K562 (cell line): ENCODE results near the gene NOSTRIN. TPM values are rescaled to one million over a fixed set of nuclear protein-coding genes. Genes with fewer than 3 reads are reported as not detected.

ENCODE experiments used
- BCL6 ChIP-seq: fragments of 250-450 bp; sonication (Bioruptor Pico); IDR thresholded peaks from 2 replicates; pipeline ENCODE4 v1.4.0; 2020
- BRF1 ChIP-seq: IDR thresholded peaks from 3 replicates; pipeline ENCODE4 v1.6.1; 2011; ENCODE audit warnings: borderline replicate concordance, mild to moderate bottlenecking; ENCODE audit not compliant: insufficient read length; ENCODE audit errors: extremely low read depth
- DDX20 ChIP-seq: fragments of 450-650 bp; IDR thresholded peaks from 2 replicates; pipeline ENCODE4 v1.6.1; 2016; ENCODE audit warnings: missing genetic modification characterization, low read depth, mild to moderate bottlenecking, missing compliant biosample characterization, moderate library complexity
- IRF9 ChIP-seq: fragments of 450-650 bp; IDR thresholded peaks from 2 replicates; pipeline ENCODE4 v1.6.1; 2016; ENCODE audit warnings: missing biosample characterization, missing genetic modification characterization
- MBD1 ChIP-seq: fragments of 250-450 bp; sonication (Bioruptor Pico); IDR thresholded peaks from 2 replicates; pipeline ENCODE4 v1.8.0; 2022; ENCODE audit warnings: inconsistent platforms
- NR2C2 ChIP-seq, 2 experiments: fragments of 200-800 bp in 1 of 2; sonication (Bioruptor generic) in 1 of 2; sonication (generic) in 1 of 2; formaldehyde crosslinking in 1 of 2; IDR thresholded peaks; 2 replicates each; pipeline versions ENCODE4 v1.6.1 to v1.8.0; 2016 to 2022; ENCODE audit warnings: mild to moderate bottlenecking in 1 of 2, missing compliant biosample characterization in 1 of 2, missing genetic modification characterization in 1 of 2, missing genetic modification reagents in 1 of 2
- SAFB ChIP-seq: fragments of 200-400 bp; formaldehyde crosslinking; IDR thresholded peaks from 2 replicates; pipeline ENCODE4 v1.6.1; 2017; ENCODE audit warnings: low read depth, low read length, borderline replicate concordance
- TCFL5 ChIP-seq: fragments of 250-450 bp; sonication (Bioruptor Pico); conservative IDR thresholded peaks from 2 replicates; pipeline ENCODE4 v1.6.1; 2021; ENCODE audit warnings: mild to moderate bottlenecking, moderate library complexity, matching md5 sums
- ZNF41 ChIP-seq: fragments of 250-450 bp; sonication (Bioruptor Pico); conservative IDR thresholded peaks from 2 replicates; pipeline ENCODE4 v1.4.0; 2020; ENCODE audit warnings: mild to moderate bottlenecking
- polyA plus RNA-seq, 8 experiments: library from polyadenylated mRNA; depleted of rRNA in 4 of 8; stranded (reverse) in 5 of 8; unstranded in 3 of 8; fragments of >200 nt; fragmentation: Nextera tagmentation in 2 of 8; fragmentation: Illumina TruSeq in 1 of 8; extraction: Ambion mirVana in 2 of 8; extraction: Trizol in 1 of 8; gene quantifications; 2 replicates each; pipeline versions ENCODE4 v1.2.1 to v1.2.3, GENCODE V29; 2011 to 2014; ENCODE audit warnings: inconsistent platforms in 1 of 8, missing spikeins in 1 of 8
- total RNA-seq, 7 experiments: library from RNA; depleted of rRNA in 6 of 7; stranded (reverse); fragments of >200 nt in 6 of 7; fragmentation: Illumina TruSeq in 2 of 7; extraction: Trizol in 2 of 7; gene quantifications; 2 replicates each; pipeline versions ENCODE4 v1.2.1 to v1.2.3, GENCODE V29; 2011 to 2021; ENCODE audit warnings: low replicate concordance in 1 of 7

The NOSTRIN gene
- total and polyA plus RNA-seq, 9 of the 15 experiments (the other 6 are each of a cell fraction or from before 2014, with no cell fraction given) = 26.7 to 82.9 (median 56.3) TPM

- no peak for TF ChIP-seq MBD1 (CRISPR knock-in tag)
- no peak for TF ChIP-seq DDX20 (tag)
- TF ChIP-seq ZNF41 = no peak
- no peak; the same call in 1 of the 2 replicates for TF ChIP-seq TCFL5 (CRISPR knock-in tag)
- TF ChIP-seq BRF1 = no peak
- no peak for TF ChIP-seq SAFB
- TF ChIP-seq IRF9 (tag) = no peak
- no peak for TF ChIP-seq BCL6 (CRISPR knock-in tag)
- TF ChIP-seq NR2C2 (CRISPR knock-in tag; IDR thresholded peaks at IDR 0.05) = no peak; the same call in 1 of the 2 replicates
- TF ChIP-seq NR2C2 (tag; IDR thresholded peaks at IDR 0.05) = peak; percentile 93
These were observed at the start of gene NOSTRIN (continued) for GRCh38 chr2:168801961-168802858.
